Stimulated activated naive CD8-positive, alpha-beta T cell treated with anti-CD3 and anti-CD28 coated beads, Interleukin-15, Interleukin-2, amounts not matched to agents 100 ng/mL and 50 ng/mL, for 24 hours (primary cell): ENCODE measurements around the gene S100A6.

Experiments used
- H3K27ac Mint-ChIP-seq: one replicate; pipeline ENCODE4 v1.8.0; 2021; ENCODE audit warnings: mild to moderate bottlenecking, mixed read lengths
- H3K27me3 Mint-ChIP-seq: one replicate; pipeline ENCODE4 v1.8.0; 2021; ENCODE audit warnings: mixed read lengths
- H3K36me3 Mint-ChIP-seq: one replicate; pipeline ENCODE4 v1.8.0; 2021; ENCODE audit warnings: low read depth, mixed read lengths
- H3K4me1 Mint-ChIP-seq: one replicate; pipeline ENCODE4 v1.8.0; 2021; ENCODE audit warnings: low read depth, mixed read lengths
- H3K4me3 Mint-ChIP-seq: one replicate; pipeline ENCODE4 v1.8.0; 2021; ENCODE audit warnings: mild to moderate bottlenecking, mixed read lengths
- H3K9me3 Mint-ChIP-seq: one replicate; pipeline ENCODE4 v1.8.0; 2021; ENCODE audit warnings: mixed read lengths

Gene S100A6

GRCh38 chr1:153542956-153543711 lies 7.3 kb upstream of the S100A6 start:
- Mint-ChIP-seq H3K27ac (peak overlapping the region; percentile 99), H3K4me1 (peaks cover 76% of the 10 kb centered on the region), H3K9me3 (no peaks in the 10 kb centered on the region), H3K4me3 (peak overlapping the region; percentile 92), H3K27me3 (no peaks in the 10 kb centered on the region), H3K36me3 (peaks cover 10% of the 10 kb centered on the region)

GRCh38 chr1:153541641-153542590 lies 6.1 kb upstream of the S100A6 start:
- H3K27me3 Mint-ChIP-seq: no peaks in the 10 kb centered on the region
- peak overlapping the region; percentile 90 for H3K27ac Mint-ChIP-seq
- H3K4me3 Mint-ChIP-seq: peak overlapping the region; percentile 22
- peaks cover 10% of the 10 kb centered on the region for H3K36me3 Mint-ChIP-seq
- H3K4me1 Mint-ChIP-seq: peaks cover 87% of the 10 kb centered on the region
- no peaks in the 10 kb centered on the region for H3K9me3 Mint-ChIP-seq

- H3K27ac Mint-ChIP-seq: peak within 1 kb of the TSS; percentile 90
- no peaks in the 10 kb centered on the region for H3K27me3 Mint-ChIP-seq
- H3K4me1 Mint-ChIP-seq: peaks cover 87% of the 10 kb centered on the region
- H3K9me3 Mint-ChIP-seq: no peaks in the 10 kb centered on the region
- peaks cover 10% of the 10 kb centered on the region for H3K36me3 Mint-ChIP-seq
- H3K4me3 Mint-ChIP-seq: peak within 1 kb of the TSS; percentile 36
Observed at GRCh38 chr1:153540394-153541361, 4.9 kb upstream of the S100A6 start, which contains the start of gene S100A5. TSS of gene S100A5 (minus strand) at chr1:153540934. CDS start at chr1:153540191, 743 bp downstream.

GRCh38 chr1:153539395-153540093 lies 3.8 kb upstream of the S100A6 start:
- H3K4me3 Mint-ChIP-seq: no peak overlapping the region
- no peaks in the 10 kb centered on the region for H3K27me3 Mint-ChIP-seq
- peaks cover 10% of the 10 kb centered on the region for H3K36me3 Mint-ChIP-seq
- H3K9me3 Mint-ChIP-seq: no peaks in the 10 kb centered on the region
- peak overlapping the region; percentile 90 for H3K27ac Mint-ChIP-seq
- H3K4me1 Mint-ChIP-seq: peaks cover 80% of the 10 kb centered on the region

- no peaks in the 10 kb centered on the region for H3K9me3 Mint-ChIP-seq
- peaks cover 80% of the 10 kb centered on the region for H3K4me1 Mint-ChIP-seq
- peaks cover 16% of the 10 kb centered on the region for H3K36me3 Mint-ChIP-seq
- H3K27ac Mint-ChIP-seq: no peak overlapping the region
- no peak overlapping the region for H3K4me3 Mint-ChIP-seq
- no peaks in the 10 kb centered on the region for H3K27me3 Mint-ChIP-seq
Observed at GRCh38 chr1:153538315-153538821, 2.6 kb upstream of the S100A6 start.

GRCh38 chr1:153537376-153537730 lies 1.6 kb upstream of the S100A6 start:
- Mint-ChIP-seq H3K4me3 (no peak overlapping the region), H3K36me3 (peaks cover 15% of the 10 kb centered on the region)

GRCh38 chr1:153536671-153537375 lies 1.0 kb upstream of the S100A6 start:
- H3K4me1 Mint-ChIP-seq: peaks cover 80% of the 10 kb centered on the region
- peak overlapping the region; percentile 98 for H3K27ac Mint-ChIP-seq
- no peaks in the 10 kb centered on the region for H3K9me3 Mint-ChIP-seq
- H3K27me3 Mint-ChIP-seq: no peaks in the 10 kb centered on the region
- H3K36me3 Mint-ChIP-seq: peaks cover 15% of the 10 kb centered on the region
- peak overlapping the region; percentile 97 for H3K4me3 Mint-ChIP-seq

More at GRCh38 chr1:153537376-153537730, 1.6 kb upstream of the S100A6 start:
- Mint-ChIP-seq H3K27ac (peak overlapping the region; percentile 36), H3K27me3 (no peaks in the 10 kb centered on the region), H3K9me3 (no peaks in the 10 kb centered on the region), H3K4me1 (peaks cover 80% of the 10 kb centered on the region)

- Mint-ChIP-seq H3K27ac (peak overlapping the region; percentile 98), H3K4me3 (peak overlapping the region; percentile 97), H3K27me3 (no peaks in the 10 kb centered on the region), H3K36me3 (peaks cover 15% of the 10 kb centered on the region), H3K9me3 (no peaks in the 10 kb centered on the region), H3K4me1 (peaks cover 80% of the 10 kb centered on the region)
Observed at GRCh38 chr1:153536012-153536670, 350 bp upstream of the S100A6 start.

- Mint-ChIP-seq H3K4me1 (peaks cover 78% of the 10 kb centered on the region), H3K9me3 (no peaks in the 10 kb centered on the region), H3K27me3 (no peaks in the 10 kb centered on the region), H3K27ac (peak overlapping the region; percentile 90), H3K36me3 (peaks cover 15% of the 10 kb centered on the region), H3K4me3 (peak overlapping the region; percentile 97)
Observed at GRCh38 chr1:153534925-153535241, 908 bp downstream of the S100A6 start.

GRCh38 chr1:153534226-153534924 lies 1.4 kb downstream of the S100A6 start:
- Mint-ChIP-seq H3K36me3 (peaks cover 15% of the 10 kb centered on the region), H3K27me3 (no peaks in the 10 kb centered on the region), H3K4me1 (peaks cover 73% of the 10 kb centered on the region), H3K9me3 (no peaks in the 10 kb centered on the region), H3K27ac (peak overlapping the region; percentile 90), H3K4me3 (peak overlapping the region; percentile 97)

- no peaks in the 10 kb centered on the region for H3K9me3 Mint-ChIP-seq
- H3K4me1 Mint-ChIP-seq: peaks cover 75% of the 10 kb centered on the region
- peak overlapping the region; percentile 96 for H3K27ac Mint-ChIP-seq
- H3K4me3 Mint-ChIP-seq: peak overlapping the region; percentile 97
- H3K36me3 Mint-ChIP-seq: peaks cover 15% of the 10 kb centered on the region
- H3K27me3 Mint-ChIP-seq: no peaks in the 10 kb centered on the region
Observed at GRCh38 chr1:153533689-153534201, 2.0 kb downstream of the S100A6 start.
